CD4-positive, alpha-beta T cell treated with Interferon gamma for 1 hour (primary cell): Measurements from ENCODE around the gene MAGI2.

Experiments
- DNase-seq: peaks from one replicate; pipeline ENCODE4 v3.0.0-alpha.2; 2020

The MAGI2 gene

DNA sequence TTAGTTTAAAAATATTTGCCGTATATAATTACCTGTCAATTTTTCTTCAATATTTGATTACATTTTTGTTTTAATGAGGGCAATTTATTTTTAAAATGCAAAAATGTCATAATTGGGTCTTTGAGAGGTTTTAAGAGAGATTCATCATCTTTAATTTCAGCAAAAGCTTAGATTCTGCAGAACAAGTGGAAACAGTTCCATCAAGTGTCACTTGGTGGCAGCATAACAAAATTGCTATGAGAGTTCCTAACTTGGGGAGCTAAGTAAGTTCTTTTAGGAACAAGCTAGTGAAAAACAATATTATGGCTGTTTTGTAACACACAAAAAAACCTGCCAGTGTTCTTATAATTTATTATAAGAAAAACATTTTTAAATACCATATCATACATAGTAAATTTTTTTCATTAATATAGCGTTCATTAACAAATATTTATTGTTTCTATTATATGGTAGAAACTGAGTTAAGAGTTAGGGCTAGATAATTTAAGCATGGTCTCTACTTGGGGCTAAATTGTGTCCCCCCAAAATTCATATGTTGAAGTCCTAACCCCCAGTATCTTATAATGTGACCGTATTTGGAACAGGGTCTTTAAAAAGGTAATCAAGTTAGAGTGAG lies 155.2 kb downstream of the MAGI2 start:
- no peak for DNase-seq

DNA sequence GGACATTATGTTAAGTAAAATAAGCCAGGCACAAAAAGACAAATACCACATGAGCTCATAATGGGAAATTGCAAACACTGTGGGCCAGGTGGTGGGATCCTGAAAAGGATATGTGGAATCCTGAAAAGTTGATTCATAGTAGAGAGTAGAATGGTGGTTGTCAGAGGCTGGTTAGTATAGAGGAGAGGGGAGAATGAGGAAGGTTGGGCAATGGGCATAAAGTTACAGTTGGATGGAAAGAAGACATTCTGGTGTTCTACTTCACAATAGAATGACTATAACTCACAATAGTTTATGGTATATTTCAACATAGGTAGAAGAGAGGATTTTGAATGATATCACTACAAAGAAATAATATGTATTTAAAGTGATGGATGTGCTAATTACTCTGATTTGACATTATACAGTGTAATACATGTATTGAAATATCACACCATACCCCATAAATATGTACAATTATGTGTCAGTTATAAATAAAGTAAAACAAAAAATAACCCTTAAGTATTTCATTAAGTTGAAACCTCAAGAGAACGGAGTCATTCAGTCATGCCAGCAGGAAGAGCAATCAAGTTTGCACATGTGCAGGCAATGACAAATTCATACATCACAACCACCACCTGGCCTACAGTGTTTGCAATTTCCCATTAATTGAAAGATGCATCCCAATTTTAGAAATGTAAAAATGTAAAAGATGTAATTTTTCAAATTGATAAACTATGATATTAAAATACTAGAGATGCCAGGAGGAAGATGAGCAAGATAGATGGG lies 156.7 kb downstream of the MAGI2 start:
- no peak for DNase-seq

DNA sequence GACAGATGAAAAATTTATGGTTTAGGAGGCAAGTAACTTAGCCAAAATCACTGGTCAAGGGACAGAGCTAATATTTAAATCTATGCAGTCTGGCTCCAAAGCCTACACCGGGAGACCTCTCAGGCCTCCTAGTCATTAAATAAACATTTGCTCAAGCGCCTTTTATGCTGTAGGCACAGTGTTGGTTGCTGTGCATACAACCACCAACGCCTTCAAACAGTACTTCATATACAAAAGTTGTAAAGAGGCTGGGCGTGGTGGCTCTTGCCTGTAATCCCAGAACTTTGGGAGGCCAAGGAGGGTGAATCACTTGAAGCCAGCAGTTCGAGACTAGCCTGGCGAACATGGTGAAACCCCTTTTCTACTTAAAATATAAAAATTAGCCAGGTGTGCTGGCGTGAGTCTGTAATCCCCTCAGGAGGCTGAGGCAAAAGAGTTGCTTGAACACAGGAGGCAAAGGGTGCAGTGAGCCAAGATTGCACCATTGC lies 159.8 kb downstream of the MAGI2 start:
- DNase-seq: no peak

DNA sequence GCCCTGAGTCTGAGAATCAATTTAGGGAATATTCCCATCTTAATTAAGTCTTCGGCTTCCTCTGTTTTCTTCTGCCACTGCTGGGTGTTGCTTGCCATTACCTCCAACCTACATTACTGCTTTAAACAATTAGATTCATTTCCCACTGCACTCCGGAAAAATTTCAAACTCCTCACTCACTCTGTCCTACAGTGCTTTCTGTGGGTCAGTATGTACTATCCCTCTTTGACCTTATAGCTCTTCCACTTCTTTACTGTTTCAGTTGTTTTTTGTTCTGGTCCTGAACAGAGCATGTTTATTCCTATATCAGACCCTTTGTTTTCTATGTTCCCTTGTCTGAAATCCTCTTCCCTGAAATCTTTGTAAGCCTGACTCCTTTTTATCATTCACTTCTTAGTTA lies 160.6 kb downstream of the MAGI2 start:
- DNase-seq: no peak

DNA sequence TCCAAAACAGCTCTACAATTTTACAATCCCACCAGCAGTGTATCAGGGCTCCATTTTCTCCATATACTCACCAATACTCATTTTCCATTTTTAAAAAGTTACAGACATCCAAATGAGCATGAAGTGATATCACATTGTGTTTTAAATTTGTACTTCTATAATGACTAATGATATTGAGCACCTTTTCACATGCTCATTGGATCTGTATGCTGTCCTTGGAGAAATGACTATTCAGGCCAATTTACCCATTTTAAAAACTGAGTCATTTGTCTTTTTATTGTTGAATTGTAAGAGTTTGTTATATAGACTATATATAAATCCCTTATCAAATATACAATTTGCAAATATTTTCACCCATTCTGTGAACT lies 162.0 kb downstream of the MAGI2 start:
- DNase-seq: no peak

DNA sequence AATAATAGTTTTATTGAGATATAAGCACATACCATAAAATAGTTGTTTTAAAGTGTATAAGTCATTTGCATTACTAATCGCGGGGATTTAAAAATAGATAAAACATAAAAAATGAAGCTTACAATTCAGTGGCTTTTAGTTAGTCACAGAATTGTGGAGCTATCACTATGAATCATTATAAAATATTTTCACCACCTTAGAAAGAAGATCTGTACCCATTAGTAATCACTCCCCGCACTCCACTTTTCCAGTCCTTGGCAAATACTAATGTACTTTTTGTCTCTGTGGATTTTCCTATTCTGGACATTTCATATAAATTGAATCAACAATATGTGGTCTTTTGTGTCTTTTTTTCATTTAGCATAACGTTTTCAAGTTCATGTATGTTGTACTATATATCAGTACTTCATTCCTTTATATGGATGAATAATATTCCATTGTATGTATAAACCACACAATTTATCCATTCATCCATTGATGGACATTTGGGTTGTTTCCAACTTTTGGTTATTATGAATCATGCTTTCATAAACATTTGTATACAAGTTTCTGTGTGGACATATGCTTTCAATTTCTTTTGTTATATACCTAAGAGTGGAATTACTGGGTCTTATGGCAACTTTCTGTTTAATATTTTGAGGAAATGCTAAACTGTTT lies 162.5 kb downstream of the MAGI2 start:
- no peak for DNase-seq

DNA sequence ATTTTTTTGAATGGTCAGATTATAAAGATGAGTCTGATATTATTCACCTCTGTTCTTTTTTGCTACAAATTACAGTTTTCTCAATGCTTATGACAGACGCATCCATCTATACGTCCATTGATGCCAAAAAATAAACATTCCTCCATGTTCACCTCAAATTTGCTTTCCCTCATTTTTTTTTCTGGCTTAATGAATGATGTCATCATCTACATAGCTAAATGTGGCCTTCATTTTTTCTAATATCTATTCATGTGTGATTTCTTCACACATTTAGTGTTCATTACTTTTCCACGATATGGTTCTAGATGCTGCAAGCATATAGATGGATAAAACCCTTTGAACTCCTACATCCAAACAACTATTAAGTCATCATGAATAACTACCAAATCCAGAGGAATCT lies 163.1 kb downstream of the MAGI2 start:
- no peak for DNase-seq

DNA sequence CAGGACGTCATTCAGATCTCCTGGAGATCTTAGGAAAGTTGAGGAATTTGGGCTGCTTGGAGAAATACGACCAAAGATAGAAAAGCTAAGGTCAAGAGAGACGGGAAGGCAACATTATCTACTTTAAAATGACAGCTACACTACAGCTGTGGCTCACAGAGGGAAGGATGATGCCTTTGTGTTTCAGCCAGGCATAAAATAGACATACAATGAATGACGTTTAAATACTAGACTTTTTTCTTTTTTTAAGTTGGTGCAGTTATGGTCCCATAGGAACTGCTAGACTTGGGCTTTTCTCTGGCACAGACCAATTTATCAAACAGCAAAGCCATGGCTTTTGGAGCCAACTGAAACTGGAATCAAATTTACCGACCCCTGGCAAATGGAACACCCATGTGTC lies 164.8 kb downstream of the MAGI2 start:
- no peak for DNase-seq

DNA sequence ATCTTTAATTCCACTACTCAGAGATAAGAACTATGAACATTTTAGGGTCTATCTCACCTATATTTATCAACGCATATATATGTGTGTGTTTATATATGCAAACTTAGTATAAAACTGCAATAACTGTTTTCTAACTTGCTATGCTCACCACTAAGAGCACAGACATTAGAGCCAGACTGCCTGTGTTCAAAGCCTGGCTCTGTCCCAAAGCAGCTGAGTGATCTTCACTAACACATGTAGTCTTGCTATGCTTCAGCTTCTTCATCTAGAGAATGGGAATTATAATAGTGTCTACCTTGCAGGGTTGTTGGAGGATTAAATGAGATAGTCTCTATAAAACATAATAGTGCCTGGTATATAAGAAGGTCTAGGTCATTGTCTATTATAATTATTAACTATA lies 165.5 kb downstream of the MAGI2 start:
- DNase-seq: no peak

DNA sequence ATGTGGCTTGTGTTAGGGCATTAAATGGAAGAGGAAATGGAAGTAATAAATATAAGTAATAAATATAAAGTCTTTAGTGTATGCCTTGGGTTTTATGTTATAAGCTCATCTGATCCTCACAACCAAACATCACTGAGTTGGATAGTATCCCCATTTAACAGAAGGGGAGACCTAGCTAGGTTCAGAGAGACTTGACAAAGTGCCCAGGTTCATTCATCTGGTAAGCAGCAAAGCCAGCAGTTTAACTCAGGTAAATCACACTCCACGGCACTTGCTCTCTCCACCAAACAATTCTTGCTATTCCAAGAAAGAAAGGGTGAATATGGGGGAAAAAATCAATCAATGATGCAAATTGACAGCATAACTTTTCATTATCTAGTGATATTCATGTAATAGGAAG lies 167.3 kb downstream of the MAGI2 start:
- no peak for DNase-seq

DNA sequence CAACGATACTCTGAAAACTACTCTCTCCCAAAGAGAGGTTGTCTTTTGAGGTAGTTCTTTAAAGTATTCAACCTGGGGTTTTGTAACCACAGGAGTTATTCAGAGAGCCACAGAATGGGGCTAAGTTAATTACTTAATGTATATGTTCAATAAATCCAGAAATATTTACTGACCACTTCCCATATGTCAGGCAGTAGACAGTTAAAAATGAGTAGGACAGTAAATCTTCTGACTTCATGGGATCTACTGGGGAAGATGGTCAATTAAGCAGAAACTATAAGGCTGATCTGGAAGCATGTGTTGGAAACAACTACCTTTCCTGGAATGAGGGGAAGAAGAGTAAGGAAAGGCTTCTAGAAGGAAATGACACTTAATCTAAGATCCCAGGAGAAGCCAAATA lies 167.7 kb downstream of the MAGI2 start:
- DNase-seq: no peak

DNA sequence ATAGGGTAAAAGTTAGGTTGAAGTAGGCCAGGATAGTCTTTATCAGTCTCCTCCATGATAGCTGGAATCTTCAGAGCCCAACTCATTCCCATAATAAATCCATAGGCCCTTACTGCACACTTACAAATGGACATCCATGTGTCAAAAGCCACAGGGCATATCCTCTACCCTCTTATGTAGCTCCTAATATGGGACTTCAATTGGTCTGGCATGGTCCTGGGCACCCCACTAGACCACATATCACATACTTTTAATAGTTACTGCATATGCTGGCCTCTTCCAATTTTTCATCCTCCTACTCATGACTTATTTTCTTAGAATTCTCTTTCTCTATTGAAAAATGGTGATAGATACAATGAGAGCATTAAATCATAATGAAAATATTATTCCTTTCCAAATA lies 169.3 kb downstream of the MAGI2 start:
- DNase-seq: no peak

DNA sequence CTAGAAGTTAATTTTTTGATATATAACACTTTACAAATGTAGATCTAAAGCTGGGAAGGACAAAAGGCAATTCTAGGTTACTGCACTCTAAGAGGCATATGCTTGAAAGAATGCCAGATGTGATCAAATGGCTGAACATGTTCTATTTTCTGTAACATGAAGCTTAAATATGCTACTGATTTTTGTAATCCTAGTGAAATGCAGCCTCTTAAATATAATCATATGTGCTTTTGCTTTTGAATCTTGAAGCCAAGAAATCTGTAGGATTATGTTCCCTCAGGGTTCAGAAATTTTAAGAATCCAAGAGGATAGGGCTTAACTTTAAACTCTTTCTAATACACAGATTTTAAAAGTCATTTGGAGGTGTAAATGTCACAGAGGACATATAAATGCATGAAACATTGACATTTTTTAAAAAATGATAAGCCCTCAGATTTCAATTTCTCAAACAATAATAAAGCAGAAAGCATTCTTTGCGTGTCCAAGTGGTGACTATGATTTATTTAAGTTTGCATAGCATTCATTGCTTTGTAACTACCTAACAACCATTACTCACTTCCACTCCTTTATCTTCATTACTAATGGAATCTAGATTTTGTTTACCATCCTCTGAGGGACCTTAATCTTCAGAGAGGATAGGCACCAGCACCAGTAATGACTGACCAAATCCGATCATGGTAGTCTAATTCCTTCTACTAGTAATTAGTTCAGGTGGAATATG lies 170.4 kb downstream of the MAGI2 start:
- DNase-seq: no peak

DNA sequence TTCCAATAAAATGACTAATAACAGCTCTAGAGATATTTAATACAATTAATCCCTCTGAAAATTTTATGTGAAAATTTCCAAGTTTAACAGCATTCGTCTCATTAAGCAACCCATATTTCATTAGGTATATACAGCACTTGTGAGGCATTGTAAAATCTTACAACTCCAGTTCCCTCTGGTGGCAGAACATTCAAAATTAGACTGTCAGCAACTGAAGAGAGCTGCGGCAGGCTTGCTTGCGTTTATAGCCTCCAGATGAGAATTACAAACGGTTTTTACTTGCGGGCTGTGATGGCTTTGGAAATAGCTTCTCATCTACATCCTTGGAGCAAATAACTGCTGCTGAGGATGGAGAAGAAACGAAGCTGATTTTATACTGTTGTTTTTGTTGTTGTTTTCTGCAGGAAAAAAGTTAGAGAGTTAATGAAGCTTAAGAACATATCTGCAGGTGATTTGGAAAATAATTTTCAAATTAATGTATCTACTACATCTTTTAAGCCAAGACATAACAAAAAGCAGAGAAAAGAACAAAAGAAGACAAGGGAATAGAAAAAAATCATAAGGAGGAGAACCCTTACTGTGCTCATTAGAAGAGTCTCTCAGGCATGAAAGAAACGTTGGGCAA lies 171.3 kb downstream of the MAGI2 start:
- DNase-seq: no peak

DNA sequence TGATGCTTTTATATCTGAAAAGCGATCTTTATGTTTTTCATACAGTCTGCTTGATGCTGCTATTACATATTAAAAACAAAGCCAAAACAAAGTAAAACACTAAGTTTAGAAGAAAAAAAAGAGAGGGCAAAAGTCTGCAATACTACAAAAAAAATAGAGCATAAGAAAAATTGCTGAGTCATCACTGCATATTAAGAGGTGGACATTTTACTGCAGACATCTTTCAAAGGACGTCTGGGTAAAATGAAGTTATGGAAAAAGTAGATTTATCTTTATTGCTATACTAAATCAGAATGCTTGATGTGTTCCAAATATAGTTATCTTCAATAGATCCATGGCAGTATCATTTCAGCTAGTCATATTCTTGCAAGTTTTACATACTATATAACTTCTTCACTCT lies 172.0 kb downstream of the MAGI2 start:
- DNase-seq: no peak

DNA sequence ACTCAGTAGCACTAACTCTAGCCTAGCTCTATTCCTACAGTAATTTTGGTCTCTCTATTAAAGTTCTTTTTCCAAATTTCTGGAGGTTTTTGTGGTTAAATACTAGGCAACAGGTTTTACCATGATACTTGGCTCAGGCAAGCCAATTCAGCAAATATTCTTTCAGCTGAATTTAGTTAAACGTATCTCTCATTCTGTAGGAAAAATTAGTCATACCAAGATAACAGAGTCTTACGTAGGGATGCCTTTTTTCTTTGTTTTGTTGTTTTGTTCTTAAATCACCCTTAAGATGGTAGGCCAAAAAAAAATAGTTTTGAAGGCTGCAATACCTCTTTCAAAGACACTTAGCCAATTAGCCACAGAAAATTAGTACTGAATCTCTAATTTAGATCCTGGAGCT lies 180.5 kb downstream of the MAGI2 start:
- no peak for DNase-seq

DNA sequence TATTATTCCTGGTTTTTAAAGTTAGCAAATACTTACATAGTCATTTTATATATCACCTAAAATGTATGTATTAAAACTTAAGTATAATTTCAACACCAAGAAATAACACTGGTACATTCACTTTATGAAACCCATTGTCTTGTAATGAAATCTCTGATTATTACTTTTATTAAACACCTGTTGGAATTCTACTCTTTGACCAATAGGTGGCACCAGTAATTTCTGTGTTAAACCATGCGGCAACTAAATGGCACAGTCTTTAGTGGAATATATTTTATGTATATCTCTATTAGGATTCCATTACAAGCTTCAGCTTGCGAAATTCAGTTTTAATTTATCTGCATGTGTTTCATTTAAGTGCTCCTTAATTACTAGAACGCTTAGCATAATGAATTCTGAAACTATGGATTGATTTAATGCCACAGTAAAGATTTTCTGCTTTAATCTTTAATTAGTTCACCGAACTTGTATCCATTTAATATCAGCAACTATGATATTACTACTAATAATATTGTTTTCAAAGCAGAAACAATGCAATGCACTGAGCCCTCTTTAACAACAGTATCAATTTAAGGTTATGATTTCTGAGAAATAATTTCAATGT lies 181.3 kb downstream of the MAGI2 start:
- DNase-seq: no peak

DNA sequence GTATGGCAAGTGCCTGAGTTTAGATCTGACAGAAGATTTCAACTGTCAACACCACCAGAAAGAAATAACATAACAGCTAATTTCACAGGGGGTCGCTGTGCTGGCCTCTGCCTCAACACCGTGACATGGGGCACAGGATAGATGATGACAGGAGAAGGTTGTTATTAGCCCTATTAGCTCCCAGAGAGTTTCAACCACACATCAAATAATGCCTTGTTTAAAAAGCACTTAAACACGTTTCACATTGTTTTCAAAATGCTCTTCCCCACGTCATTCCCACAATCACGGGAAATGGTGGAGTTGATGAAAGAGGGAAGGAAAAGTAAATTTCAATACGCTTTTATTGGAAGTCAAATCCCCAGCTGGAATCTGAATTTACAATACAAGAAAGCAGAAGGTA lies 184.7 kb downstream of the MAGI2 start:
- DNase-seq: no peak

DNA sequence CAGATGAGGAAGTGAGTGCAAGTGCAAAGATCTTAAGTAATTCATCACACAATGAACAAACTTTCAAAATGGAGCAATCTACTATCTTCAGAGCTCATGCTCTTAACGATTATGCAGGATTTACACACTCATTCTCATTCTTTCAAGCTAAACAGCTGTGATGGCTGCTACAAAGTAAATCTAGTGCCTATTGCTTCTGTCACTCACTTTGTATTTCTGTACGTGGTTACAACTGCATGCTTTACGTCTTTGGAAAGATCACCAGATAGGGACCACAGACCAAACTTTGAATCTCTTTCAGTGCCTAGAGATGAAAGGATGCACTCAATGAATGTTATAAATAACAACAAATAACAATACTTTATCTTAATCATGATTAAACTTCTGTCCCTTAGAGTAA lies 194.6 kb downstream of the MAGI2 start:
- no peak for DNase-seq

DNA sequence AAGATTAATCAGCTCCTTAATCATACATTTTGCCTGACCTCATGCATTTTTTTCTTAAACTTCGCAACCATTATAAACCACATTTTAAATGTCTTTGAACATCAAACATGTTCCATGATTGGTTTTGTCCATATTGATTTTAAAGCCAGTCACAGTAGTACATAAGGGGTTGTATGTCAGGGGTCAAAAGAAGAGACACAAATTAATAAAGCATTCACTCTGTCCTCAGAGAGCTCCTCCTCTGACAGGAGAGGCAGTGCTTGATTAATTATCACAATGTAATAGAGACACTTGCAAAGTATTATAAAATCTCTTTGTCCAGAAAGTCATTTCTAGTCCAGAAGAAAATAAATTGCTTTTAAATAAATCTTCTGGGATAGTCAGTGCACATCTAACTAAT lies 195.5 kb downstream of the MAGI2 start:
- no peak for DNase-seq

DNA sequence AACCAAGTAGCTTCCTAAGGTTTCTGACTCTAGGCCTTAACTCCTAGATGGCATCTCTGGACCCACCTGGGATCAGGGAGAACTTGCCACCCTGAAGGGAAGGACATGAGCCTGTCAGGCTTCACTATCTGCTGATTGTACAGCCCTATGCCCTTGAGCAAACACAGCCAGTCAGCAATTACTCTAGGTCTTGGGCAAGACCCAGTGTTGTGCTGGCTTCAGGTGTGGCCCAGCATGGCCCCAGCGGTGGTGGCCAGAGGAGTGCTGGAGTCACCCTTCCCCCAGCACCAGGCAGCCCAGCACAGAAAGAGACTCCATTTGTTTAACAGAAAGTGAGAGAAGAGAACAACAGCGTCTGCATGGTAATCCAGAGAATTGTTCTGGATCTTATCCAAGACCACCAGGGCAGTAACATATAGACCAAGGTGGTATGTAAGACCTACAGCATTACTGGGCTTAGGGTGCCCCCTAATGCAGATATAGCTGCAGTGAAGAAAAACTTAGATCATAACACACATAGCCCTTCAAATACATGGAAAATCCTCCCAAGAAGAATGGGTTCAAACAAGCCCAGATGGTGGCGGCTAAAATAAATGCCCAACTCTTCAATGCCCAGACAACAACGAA lies 207.7 kb downstream of the MAGI2 start:
- no peak for DNase-seq

DNA sequence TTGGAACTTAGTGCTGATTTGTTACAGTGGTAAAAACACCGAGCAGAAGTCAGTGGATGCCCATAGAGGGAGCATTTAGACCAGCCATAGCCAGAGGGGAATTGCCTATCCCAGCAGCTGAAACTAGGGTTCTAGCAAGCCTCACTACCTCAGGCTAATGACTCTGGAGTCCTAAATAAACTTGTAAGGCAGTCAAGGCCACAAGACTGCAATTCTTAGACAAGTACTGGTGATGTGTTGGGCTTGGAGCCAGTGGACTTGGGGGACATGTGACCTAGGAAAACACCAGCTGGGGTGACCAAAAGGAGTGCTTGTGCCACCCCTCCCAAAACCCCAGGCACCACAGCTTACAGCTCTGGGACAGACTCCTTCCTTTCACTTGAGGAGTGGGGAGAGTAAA lies 209.0 kb downstream of the MAGI2 start:
- no peak for DNase-seq
